OCI-LY7 (cell line): ENCODE measurements around the gene ACAA2.

Source experiments
- CTCF ChIP-seq: fragments of 200-600 bp; sonication (generic); conservative IDR thresholded peaks from 2 replicates; pipeline ENCODE4 v1.5.1; 2014; ENCODE audit warnings: mild to moderate bottlenecking, antibody characterized with exemption, low read length, moderate library complexity, mixed read lengths
- EZH2phosphoT487 ChIP-seq: fragments of 200-600 bp; sonication (generic); IDR thresholded peaks from 2 replicates; pipeline ENCODE4 v1.6.1; 2018; ENCODE audit warnings: low read depth, borderline replicate concordance, mild to moderate bottlenecking, mixed run types, antibody characterized with exemption, low read length, moderate library complexity, mixed read lengths

- TF ChIP-seq CTCF (no peak), EZH2phosphoT487 (no peak)
Observed at GRCh38 chr18:49778826-49779465, 34.4 kb downstream of the ACAA2 start.
